Fibroblast of lung (primary cell): ENCODE measurements around the gene RGS7. TPM values are rescaled to one million over a fixed set of nuclear protein-coding genes. Genes with fewer than 3 reads are reported as not detected.

ENCODE experiments used
- DNase-seq, 2 donors: peaks; one replicate each; pipeline versions ENCODE4 v3.0.0 to v3.0.0-alpha.2; 2010; ENCODE audit warnings: low read depth in 2 of 2
- H2AFZ ChIP-seq: 2 replicates; pipeline ENCODE4 v1.5.1; 2012; ENCODE audit warnings: low read length, control low read depth, inconsistent platforms
- H3K27ac ChIP-seq: 2 replicates; pipeline ENCODE4 v1.5.1; 2011; ENCODE audit warnings: low read length, control low read depth; ENCODE audit not compliant: insufficient read depth
- H3K27me3 ChIP-seq: 2 replicates; pipeline ENCODE4 v1.5.1; 2011; ENCODE audit warnings: mild to moderate bottlenecking, low read length; ENCODE audit not compliant: control insufficient read depth, insufficient read depth
- H3K36me3 ChIP-seq: 2 replicates; pipeline ENCODE4 v1.5.1; 2011; ENCODE audit warnings: low read length; ENCODE audit not compliant: control insufficient read depth, insufficient read depth
- H3K4me1 ChIP-seq: 2 replicates; pipeline ENCODE4 v1.5.1; 2011; ENCODE audit warnings: low read length; ENCODE audit not compliant: control insufficient read depth, insufficient read depth; ENCODE audit errors: extremely low read depth
- H3K4me2 ChIP-seq: 2 replicates; pipeline ENCODE4 v1.5.1; 2011; ENCODE audit warnings: low read length, control low read depth; ENCODE audit not compliant: insufficient read depth; ENCODE audit errors: extremely low read depth
- H3K4me3 ChIP-seq, 4 experiments: fragments of 200-600 bp in 1 of 4; sonication (generic) in 1 of 4; replicated peaks in 1 of 4; 2 replicates each; pipeline ENCODE4 v1.5.1; 2011 to 2016; ENCODE audit warnings: low read length in 4 of 4, low read depth in 3 of 4, mild to moderate bottlenecking in 3 of 4, control low read depth in 2 of 4, inconsistent platforms in 1 of 4, mixed read lengths in 1 of 4; ENCODE audit not compliant: insufficient read depth in 1 of 4; ENCODE audit errors: control extremely low read depth in 1 of 4
- H3K79me2 ChIP-seq: 2 replicates; pipeline ENCODE4 v1.5.1; 2012; ENCODE audit warnings: mild to moderate bottlenecking, low read length, inconsistent platforms; ENCODE audit not compliant: control insufficient read depth, insufficient read depth
- H3K9ac ChIP-seq: 2 replicates; pipeline ENCODE4 v1.5.1; 2011; ENCODE audit warnings: mild to moderate bottlenecking, low read length, control low read depth; ENCODE audit not compliant: insufficient read depth
- H3K9me3 ChIP-seq: 2 replicates; pipeline ENCODE4 v1.5.1; 2012; ENCODE audit warnings: low read depth, low read length; ENCODE audit not compliant: control insufficient read depth, insufficient read depth
- H4K20me1 ChIP-seq: 2 replicates; pipeline ENCODE4 v1.5.1; 2011; ENCODE audit warnings: low read length; ENCODE audit not compliant: control insufficient read depth, insufficient read depth; ENCODE audit errors: extremely low read depth
- EZH2 ChIP-seq: IDR thresholded peaks from 2 replicates; pipeline ENCODE4 v1.5.1; 2012; ENCODE audit warnings: low read length, control low read depth, mild to moderate bottlenecking; ENCODE audit errors: missing control alignments
- polyA plus RNA-seq, 2 donors: library from polyadenylated mRNA; depleted of rRNA in 1 of 2; stranded (reverse) in 1 of 2; unstranded in 1 of 2; fragments of >200 nt; gene quantifications; 2 replicates each; pipeline ENCODE4 v1.2.1, GENCODE V29; 2011 to 2012; ENCODE audit warnings: missing spikeins in 1 of 2
- total RNA-seq: library from RNA; depleted of rRNA; stranded (reverse); fragments of >200 nt; gene quantifications from 2 replicates; pipeline ENCODE4 v1.2.1, GENCODE V29; 2014
- TF ChIP-seq, protein P1 (sequence below), 2 donors: IDR thresholded peaks in 1 of 2; conservative IDR thresholded peaks in 1 of 2; 1 replicate in 1 of 2; 2 replicates in 1 of 2; pipeline ENCODE4 v1.5.1; 2011 to 2012; ENCODE audit warnings: low read length in 2 of 2, control low read depth in 1 of 2, inconsistent platforms in 1 of 2, low read depth in 1 of 2, mild to moderate bottlenecking in 1 of 2

The RGS7 gene
- total and polyA plus RNA-seq, 2 donors (not counting 1 experiment from before 2014, with no cell fraction given) = 3.6 to 4.2 TPM

DNA sequence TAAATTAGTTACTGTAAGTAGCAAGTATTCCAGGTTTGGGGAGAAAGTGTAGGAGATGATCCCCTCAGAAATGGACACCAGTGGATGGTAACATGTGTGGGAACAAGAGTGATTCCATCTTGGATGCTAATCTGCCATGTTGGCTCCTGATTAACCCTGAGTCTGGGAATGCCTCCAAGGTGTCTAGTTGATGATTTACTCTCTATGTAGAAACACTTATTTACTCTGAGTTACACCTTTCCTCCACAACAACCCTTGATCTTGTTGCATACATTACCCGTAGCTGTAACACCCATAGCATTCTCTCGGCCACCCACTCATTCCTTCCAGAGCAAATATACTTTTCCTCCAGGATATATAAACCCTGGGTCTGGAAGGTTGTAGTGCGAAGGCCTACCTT, 429.2 kb downstream of the RGS7 start:
- no peaks in the 10 kb centered on the region for H3K79me2 ChIP-seq

DNA sequence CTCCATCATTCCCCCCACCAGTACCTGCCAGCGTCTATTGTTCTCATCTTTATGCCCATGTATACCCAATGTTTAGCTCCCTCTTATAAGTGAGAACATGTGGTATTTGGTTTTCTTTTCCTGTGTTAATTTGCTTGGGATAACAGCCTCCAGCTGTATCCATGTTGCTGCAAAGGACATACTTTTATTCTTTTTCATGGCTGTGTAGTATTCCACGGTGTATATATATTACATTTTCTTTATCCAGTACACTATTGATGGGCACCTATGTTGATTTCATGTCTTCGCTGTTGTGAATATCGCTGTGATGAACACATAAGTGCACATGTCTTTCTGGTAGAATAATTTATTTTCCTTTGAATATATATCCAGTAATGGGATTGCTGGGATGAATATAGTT, 431.7 kb downstream of the RGS7 start:
- Histone ChIP-seq H2AFZ (no peak overlapping the region), H3K27ac (no peak overlapping the region), H3K4me3 (no peak overlapping the region), H3K4me2 (no peak overlapping the region), H3K36me3 (no peaks in the 10 kb centered on the region), H3K4me1 (no peaks in the 10 kb centered on the region), H4K20me1 (no peaks in the 10 kb centered on the region), H3K79me2 (no peaks in the 10 kb centered on the region), H3K9me3 (no peaks in the 10 kb centered on the region), H3K9ac (no peak overlapping the region), H3K27me3 (no peaks in the 10 kb centered on the region)
- TF ChIP-seq EZH2 = no peak
- TF ChIP-seq, protein P1, sequence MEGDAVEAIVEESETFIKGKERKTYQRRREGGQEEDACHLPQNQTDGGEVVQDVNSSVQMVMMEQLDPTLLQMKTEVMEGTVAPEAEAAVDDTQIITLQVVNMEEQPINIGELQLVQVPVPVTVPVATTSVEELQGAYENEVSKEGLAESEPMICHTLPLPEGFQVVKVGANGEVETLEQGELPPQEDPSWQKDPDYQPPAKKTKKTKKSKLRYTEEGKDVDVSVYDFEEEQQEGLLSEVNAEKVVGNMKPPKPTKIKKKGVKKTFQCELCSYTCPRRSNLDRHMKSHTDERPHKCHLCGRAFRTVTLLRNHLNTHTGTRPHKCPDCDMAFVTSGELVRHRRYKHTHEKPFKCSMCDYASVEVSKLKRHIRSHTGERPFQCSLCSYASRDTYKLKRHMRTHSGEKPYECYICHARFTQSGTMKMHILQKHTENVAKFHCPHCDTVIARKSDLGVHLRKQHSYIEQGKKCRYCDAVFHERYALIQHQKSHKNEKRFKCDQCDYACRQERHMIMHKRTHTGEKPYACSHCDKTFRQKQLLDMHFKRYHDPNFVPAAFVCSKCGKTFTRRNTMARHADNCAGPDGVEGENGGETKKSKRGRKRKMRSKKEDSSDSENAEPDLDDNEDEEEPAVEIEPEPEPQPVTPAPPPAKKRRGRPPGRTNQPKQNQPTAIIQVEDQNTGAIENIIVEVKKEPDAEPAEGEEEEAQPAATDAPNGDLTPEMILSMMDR (conservative IDR thresholded peaks at IDR 0.05 in 1 of 2, IDR thresholded peaks at IDR 0.05 in 1 of 2; ENCODE audit: low read depth in 1 of 2, low read length in 2 of 2) = no peak
- DNase-seq = no peak

More for the DNA sequence above, 429.2 kb downstream of the RGS7 start:
- Histone ChIP-seq H3K36me3 (no peaks in the 10 kb centered on the region), H3K9ac (no peak overlapping the region), H3K4me2 (no peak overlapping the region), H3K27me3 (no peaks in the 10 kb centered on the region), H3K4me3 (no peak overlapping the region), H3K9me3 (no peaks in the 10 kb centered on the region), H2AFZ (no peak overlapping the region), H3K4me1 (no peaks in the 10 kb centered on the region), H4K20me1 (no peaks in the 10 kb centered on the region), H3K27ac (no peak overlapping the region)
- TF ChIP-seq, protein P1 (conservative IDR thresholded peaks at IDR 0.05 in 1 of 2, IDR thresholded peaks at IDR 0.05 in 1 of 2; ENCODE audit: low read depth in 1 of 2, low read length in 2 of 2) = no peak
- no peak for TF ChIP-seq EZH2
- no peak for DNase-seq

DNA sequence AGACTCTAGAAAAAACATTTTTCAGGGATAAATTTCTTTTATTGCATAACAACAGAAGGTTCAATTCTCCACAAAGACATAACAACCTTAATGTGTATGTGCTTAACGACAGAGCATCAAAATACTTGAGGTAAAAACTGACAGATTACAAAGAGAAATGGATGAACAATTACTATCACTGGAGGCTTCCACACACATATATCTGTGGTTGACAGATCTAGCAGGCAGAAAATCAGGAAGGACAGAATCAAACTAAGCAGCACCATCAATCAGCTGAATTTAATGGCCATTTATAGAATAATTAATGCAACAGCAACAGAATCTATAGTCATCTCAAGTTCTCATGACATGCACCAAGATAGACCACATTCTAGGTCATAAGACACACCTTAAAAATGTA, 439.0 kb downstream of the RGS7 start:
- DNase-seq = no peak
- H3K27me3 ChIP-seq = no peaks in the 10 kb centered on the region
- TF ChIP-seq EZH2 = no peak
- TF ChIP-seq, protein P1 (conservative IDR thresholded peaks at IDR 0.05 in 1 of 2, IDR thresholded peaks at IDR 0.05 in 1 of 2; ENCODE audit: low read depth in 1 of 2, low read length in 2 of 2) = no peak
- H3K4me2 ChIP-seq = no peak overlapping the region
- no peaks in the 10 kb centered on the region for H4K20me1 ChIP-seq
- no peak overlapping the region for H3K4me3 ChIP-seq
- H2AFZ ChIP-seq = no peak overlapping the region
- H3K79me2 ChIP-seq = no peaks in the 10 kb centered on the region
- no peak overlapping the region for H3K27ac ChIP-seq
- H3K9ac ChIP-seq = no peak overlapping the region
- no peaks in the 10 kb centered on the region for H3K9me3 ChIP-seq
- H3K4me1 ChIP-seq = no peaks in the 10 kb centered on the region
- no peaks in the 10 kb centered on the region for H3K36me3 ChIP-seq
